Activated CD4-positive, alpha-beta T cell treated with anti-CD3 and anti-CD28 coated beads, Interleukin-2, amount 10 ng/mL, durations not matched to agents 7 days and 5 days (primary cell): ENCODE data around the gene AZGP1. TPM values are rescaled to one million over a fixed set of nuclear protein-coding genes. Genes with fewer than 3 reads are reported as not detected.
"Not testable (repeated sequence)": the region's sequence is repeated elsewhere in the genome, so short reads cannot be mapped to it uniquely, and the experiment has no call there.

Experiments
- CTCF ChIA-PET: fragments of 350-600 bp; sonication (Branson Sonifier 250); formaldehyde crosslinking; loops from one replicate; lab custom pipeline; 2021; ENCODE audit warnings: antibody characterized with exemption; lab: Charles Lee
- POLR2A ChIA-PET: fragments of 350-600 bp; sonication (Branson Sonifier 250); formaldehyde crosslinking; loops from one replicate; lab custom pipeline; 2021; ENCODE audit warnings: antibody characterized with exemption; lab: Charles Lee
- DNase-seq: peaks from one replicate; pipeline ENCODE4 v3.0.0-alpha.2; 2020
- H3K27ac Mint-ChIP-seq: one replicate; pipeline ENCODE4 v1.8.0; 2021; ENCODE audit warnings: mild to moderate bottlenecking, moderate library complexity, mixed read lengths
- H3K27me3 Mint-ChIP-seq: one replicate; pipeline ENCODE4 v1.8.0; 2021; ENCODE audit warnings: mixed read lengths
- H3K36me3 Mint-ChIP-seq: one replicate; pipeline ENCODE4 v1.8.0; 2021; ENCODE audit warnings: low read depth, mixed read lengths
- H3K4me1 Mint-ChIP-seq: one replicate; pipeline ENCODE4 v1.8.0; 2021; ENCODE audit warnings: mixed read lengths
- H3K4me3 Mint-ChIP-seq: one replicate; pipeline ENCODE4 v1.8.0; 2021; ENCODE audit warnings: mild to moderate bottlenecking, moderate library complexity, mixed read lengths
- H3K9me3 Mint-ChIP-seq: one replicate; pipeline ENCODE4 v1.8.0; 2021; ENCODE audit warnings: mixed read lengths
- total RNA-seq, 2 experiments: library from RNA; stranded (reverse); gene quantifications; one replicate each; pipeline ENCODE4 v1.2.3, GENCODE V29; 2021

AZGP1 gene
- total RNA-seq, 2 experiments from 2014 or later, result not detected

DNA sequence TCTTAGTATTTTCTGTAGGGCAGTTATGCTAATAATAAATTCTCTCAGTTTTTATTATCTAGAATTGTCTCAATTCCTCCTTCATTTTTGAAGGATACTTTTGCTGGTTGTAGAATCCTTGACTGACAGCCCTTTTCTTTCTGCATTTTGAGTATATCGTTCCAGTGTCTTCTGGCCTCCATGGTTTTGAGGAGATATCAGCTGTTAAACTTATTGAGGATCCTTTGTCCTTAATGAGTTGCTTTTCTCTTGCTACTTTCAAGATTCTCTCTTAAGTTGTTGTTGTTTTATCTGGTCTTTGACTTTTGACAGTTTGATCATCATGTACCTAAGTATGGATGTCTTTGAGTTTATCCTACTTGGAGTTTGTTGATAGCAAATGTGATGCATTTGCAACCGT is 37.5 kb downstream of the AZGP1 start:
- ChIA-PET CTCF (interaction anchor here (0.8 to 1.2 kb wide), 2 partner anchors 19 to 53 kb away, joined by 3 to 4 read pairs; partner anchors contain the start of gene TRIM4), POLR2A (no interaction called here)
- Mint-ChIP-seq H3K4me3 (no peak overlapping the region), H3K27me3 (peaks cover 26% of the 10 kb centered on the region), H3K27ac (no peak overlapping the region), H3K36me3 (peaks cover 6% of the 10 kb centered on the region), H3K9me3 (peaks cover 13% of the 10 kb centered on the region), H3K4me1 (peaks cover 13% of the 10 kb centered on the region)
- no peak for DNase-seq

DNA sequence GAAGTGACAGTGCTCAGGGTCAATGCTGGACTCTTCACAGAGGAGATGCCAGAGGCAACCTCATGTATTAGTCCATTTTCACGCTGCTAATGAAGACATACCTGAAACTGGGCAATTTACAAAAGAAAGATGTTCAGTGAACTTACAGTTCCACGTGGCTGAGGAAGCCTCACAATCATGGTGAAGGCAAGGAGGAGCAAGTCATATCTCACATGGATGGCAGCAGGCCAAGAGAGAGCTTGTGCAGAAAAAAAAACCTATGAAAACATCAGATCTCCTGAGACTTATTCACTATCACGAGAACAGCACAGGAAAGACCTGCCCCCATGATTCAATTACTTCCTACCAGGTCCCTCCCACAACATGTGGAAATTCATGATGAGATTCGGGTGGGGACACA is 40.8 kb downstream of the AZGP1 start:
- CTCF ChIA-PET, result not testable (repeated sequence)

DNA sequence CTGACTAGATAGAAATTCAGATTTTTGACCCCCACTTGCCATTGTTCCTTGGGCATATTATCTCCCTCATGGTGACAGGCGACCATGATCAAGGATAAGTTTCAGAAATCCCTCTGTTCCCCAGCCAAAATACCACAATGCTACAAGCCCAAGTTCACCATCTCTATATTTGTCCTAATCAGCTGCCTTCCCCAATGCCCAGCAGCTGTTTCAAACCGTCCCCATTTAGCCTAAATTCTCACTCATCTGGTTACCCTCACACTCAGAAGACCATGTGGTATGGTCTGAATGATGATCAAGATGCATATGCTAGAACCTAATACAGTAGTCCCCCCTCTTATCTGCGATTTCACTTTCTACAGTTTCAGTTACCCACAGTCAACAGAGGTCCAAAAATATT is 45.5 kb downstream of the AZGP1 start:
- Mint-ChIP-seq H3K4me1 (peaks cover 38% of the 10 kb centered on the region), H3K27me3 (peaks cover 20% of the 10 kb centered on the region), H3K9me3 (no peaks in the 10 kb centered on the region), H3K36me3 (no peaks in the 10 kb centered on the region), H3K4me3 (no peak overlapping the region), H3K27ac (peak overlapping the region; percentile 9)
- POLR2A ChIA-PET, result no interaction called here
- CTCF ChIA-PET, result interaction anchor here (0.7 to 1.5 kb wide), 4 partner anchors 14 to 62 kb away, joined by 3 to 6 read pairs (median 4); no protein-coding TSS in a partner anchor
- DNase-seq, result no peak

More for the DNA sequence above, 40.8 kb downstream of the AZGP1 start:
- H3K9me3 Mint-ChIP-seq, result peaks cover 13% of the 10 kb centered on the region
- H3K27ac Mint-ChIP-seq, DNase-seq, H3K36me3 Mint-ChIP-seq, H3K4me3 Mint-ChIP-seq, POLR2A ChIA-PET: not testable (repeated sequence)
- peaks cover 17% of the 10 kb centered on the region for H3K4me1 Mint-ChIP-seq
- H3K27me3 Mint-ChIP-seq, result peaks cover 15% of the 10 kb centered on the region

DNA sequence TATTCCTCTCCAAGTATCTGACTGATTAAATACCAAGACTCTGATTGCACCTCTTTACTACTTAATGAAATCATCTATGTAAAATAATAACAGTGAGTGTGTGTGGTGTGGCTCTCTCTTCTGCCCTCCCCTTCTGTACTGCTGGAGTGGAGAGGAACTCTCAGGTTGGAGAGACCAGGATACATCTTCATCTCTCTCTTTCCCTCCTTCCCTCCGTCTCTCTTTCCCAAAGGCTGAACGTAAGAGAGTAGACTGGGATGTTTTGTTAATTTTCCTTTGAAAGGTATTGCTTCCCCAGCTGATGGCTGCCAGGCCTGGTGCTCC is 46.1 kb downstream of the AZGP1 start:
- Mint-ChIP-seq H3K27me3 (peaks cover 22% of the 10 kb centered on the region), H3K36me3 (no peaks in the 10 kb centered on the region), H3K27ac (peak overlapping the region; percentile 73), H3K9me3 (no peaks in the 10 kb centered on the region), H3K4me3 (peak overlapping the region; percentile 62), H3K4me1 (peaks cover 31% of the 10 kb centered on the region)
- DNase-seq, result no peak
- POLR2A ChIA-PET, result no interaction called here
- CTCF ChIA-PET, result interaction anchor here (0.6 to 1.5 kb wide), 8 partner anchors 9 to 1774 kb away, joined by 3 to 6 read pairs (median 3); partner anchors contain the start of gene TRIM4

DNA sequence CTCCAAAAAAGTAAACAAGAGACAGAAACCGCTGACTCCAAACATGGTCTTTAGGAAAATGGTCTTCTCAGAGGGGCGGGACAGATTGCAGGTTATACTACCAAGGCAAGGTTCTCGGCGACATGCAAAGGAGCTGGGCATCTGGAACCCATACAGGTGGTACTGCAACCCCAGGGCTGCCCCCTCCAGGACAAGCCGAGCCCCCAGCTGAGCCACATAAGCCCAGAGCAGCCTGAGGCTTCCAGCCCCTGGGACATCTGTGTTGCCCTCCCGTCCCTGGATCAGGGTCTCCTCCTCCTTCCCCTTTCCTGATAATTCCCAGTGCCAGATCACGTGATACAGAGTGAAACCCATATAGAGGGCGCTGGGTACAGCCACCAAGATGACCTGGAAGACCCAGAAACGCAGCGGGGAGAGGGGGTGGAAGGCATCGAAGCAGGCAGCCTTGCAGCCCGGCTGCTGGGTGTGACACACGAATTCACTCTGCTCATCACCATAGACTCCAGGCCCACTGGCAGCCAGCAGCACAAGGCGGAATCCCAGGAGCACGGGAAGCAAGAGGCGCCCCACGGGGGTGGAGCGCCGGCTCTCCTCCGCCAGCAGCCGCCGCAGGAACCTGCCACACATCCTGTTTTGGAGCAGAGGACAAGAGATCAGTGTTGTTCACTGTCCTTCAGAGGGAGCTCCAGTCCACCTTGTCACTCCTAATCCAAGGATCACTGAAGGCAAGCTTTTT is 46.7 kb downstream of the AZGP1 start, which contains the start of gene GJC3:
GJC3 (minus strand) TSS at position 627 of the 736 bp plus-strand sequence; CDS start at position 627, 0 bp downstream.
- CTCF ChIA-PET, result interaction anchor here (0.6 to 1.5 kb wide), 8 partner anchors 9 to 1774 kb away, joined by 3 to 6 read pairs (median 3); partner anchors contain the start of gene TRIM4
- Mint-ChIP-seq H3K9me3 (no peaks in the 10 kb centered on the region), H3K4me3 (peak within 1 kb of the TSS; percentile 62), H3K27ac (peak within 1 kb of the TSS; percentile 73), H3K27me3 (peaks cover 23% of the 10 kb centered on the region), H3K4me1 (peaks cover 29% of the 10 kb centered on the region), H3K36me3 (no peaks in the 10 kb centered on the region)
- peak; percentile 60 for DNase-seq
- POLR2A ChIA-PET, result no interaction called here

DNA sequence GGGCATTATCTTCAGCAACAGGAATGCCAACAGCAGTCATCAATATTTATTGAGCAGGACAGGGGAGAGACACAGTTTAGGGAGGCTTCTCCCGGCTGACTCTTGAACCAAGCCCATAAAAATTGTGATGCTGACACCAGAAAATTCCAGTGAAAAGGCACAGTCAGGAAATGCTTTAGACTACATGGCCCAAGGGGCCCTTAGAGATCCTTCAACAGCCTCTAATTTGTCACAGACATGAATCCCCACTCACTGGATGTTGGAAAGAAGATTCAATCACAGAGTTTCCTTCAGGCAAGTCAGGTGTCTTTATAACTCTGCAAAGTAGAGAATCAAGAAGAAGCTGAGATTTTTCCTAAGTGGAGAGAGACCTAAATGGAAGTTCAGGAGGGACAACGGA is 47.6 kb downstream of the AZGP1 start:
- Mint-ChIP-seq H3K36me3 (no peaks in the 10 kb centered on the region), H3K4me3 (no peak overlapping the region)

DNA sequence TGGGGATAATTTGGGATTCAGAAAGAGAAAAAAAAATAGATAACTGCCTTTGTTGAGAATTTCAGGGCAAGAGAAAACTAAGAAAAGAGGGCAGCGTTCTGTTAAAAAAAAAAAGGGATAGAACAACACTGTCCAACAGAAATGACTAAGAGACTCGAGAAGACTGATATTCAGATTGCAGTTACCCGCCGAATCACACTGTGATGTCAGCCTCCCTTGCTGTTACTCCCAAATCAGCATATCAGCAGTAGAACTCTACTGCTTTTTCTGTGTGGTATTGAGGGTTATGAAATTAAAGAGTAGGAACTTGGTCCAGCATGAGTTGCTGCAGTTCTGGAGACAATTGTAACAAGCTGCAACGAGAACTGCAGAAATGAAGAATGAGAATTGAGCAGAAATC is 48.3 kb downstream of the AZGP1 start:
- DNase-seq, result no peak
- H3K36me3 Mint-ChIP-seq, result no peaks in the 10 kb centered on the region
- H3K4me3 Mint-ChIP-seq, result no peak overlapping the region
- H3K4me1 Mint-ChIP-seq, result peaks cover 29% of the 10 kb centered on the region
- H3K27me3 Mint-ChIP-seq, result peaks cover 23% of the 10 kb centered on the region
- ChIA-PET POLR2A (no interaction called here), CTCF (no interaction called here)
- H3K9me3 Mint-ChIP-seq, result no peaks in the 10 kb centered on the region
- H3K27ac Mint-ChIP-seq, result no peak overlapping the region

More for the DNA sequence above, 47.6 kb downstream of the AZGP1 start:
- POLR2A ChIA-PET, result no interaction called here
- CTCF ChIA-PET, result no interaction called here
- DNase-seq, result no peak
- Mint-ChIP-seq H3K27ac (peak overlapping the region; percentile 22), H3K27me3 (peaks cover 23% of the 10 kb centered on the region), H3K9me3 (no peaks in the 10 kb centered on the region), H3K4me1 (peaks cover 29% of the 10 kb centered on the region)

DNA sequence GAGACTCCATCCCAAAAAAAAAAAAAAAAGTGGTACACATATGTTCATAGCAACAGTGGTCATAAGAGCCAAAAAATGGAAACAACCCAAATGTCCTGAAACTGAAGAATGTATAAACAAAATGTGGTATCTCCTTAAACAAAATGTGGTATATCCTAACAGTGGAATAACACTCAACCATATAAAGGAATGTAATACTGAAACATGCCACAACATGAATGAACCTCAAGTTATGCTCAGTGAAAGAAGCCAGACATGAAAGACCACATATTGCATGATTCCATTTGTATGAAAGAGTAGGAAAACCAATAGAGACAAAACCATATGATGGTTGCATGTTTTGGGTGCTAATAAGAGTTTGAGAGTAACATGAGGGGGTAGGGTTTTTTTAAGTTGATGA is 49.5 kb downstream of the AZGP1 start:
- CTCF ChIA-PET, result no interaction called here
- Mint-ChIP-seq H3K4me3 (no peak overlapping the region), H3K36me3 (peaks cover 5% of the 10 kb centered on the region), H3K27me3 (peaks cover 23% of the 10 kb centered on the region), H3K9me3 (no peaks in the 10 kb centered on the region), H3K27ac (no peak overlapping the region), H3K4me1 (peaks cover 29% of the 10 kb centered on the region)
- POLR2A ChIA-PET, result no interaction called here
- no peak for DNase-seq

DNA sequence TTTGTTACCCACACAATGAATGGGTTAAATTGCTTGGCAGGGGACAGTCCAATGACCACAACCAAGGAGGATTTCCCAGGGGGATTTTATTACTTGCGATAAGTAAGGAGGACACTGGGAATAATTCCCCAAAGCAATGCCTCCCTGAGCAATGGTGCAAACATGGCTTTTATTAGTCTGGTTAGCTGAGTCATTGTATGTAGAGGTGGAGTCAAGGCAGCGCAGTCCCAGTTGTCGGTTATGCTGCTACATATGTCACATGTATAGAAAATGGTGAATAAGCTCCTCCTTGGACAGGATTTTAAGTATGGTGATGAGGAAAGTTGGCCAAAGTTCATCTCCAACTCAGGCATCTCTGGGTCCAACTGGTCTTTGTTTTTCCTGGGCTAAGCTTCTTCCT is 52.6 kb downstream of the AZGP1 start:
- no peak for DNase-seq
- H3K9me3 Mint-ChIP-seq, result no peaks in the 10 kb centered on the region
- ChIA-PET POLR2A (interaction anchor here (0.6 kb wide), 1 partner anchor 140 kb away, joined by 5 read pairs; no protein-coding TSS in a partner anchor), CTCF (interaction anchor here (0.6 kb wide), 3 partner anchors 170 to 1522 kb away, joined by 3 read pairs; partner anchors contain the start of gene BAIAP2L1)
- peaks cover 26% of the 10 kb centered on the region for H3K4me1 Mint-ChIP-seq
- no peak overlapping the region for H3K4me3 Mint-ChIP-seq
- H3K36me3 Mint-ChIP-seq, result peaks cover 17% of the 10 kb centered on the region
- H3K27me3 Mint-ChIP-seq, result peaks cover 23% of the 10 kb centered on the region
- no peak overlapping the region for H3K27ac Mint-ChIP-seq

DNA sequence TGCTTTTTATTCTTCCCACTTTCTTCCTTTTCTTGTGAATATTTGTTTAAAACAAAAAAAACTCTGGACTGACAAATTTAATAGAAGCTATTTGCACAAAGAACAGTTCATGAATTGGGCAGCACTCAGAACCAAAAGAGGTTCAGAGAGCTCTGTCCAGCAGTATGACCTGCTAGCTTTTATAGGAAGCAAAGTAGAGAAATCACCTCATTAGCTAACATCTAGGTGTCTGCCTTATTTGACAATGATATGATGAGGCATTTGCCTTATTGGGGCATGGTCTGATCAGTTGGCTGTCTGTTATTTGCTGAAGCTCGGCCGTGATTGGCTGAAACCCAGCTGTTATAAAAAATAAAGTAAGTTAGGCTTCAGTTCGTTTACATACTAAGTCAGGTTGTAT is 55.7 kb downstream of the AZGP1 start:
- Mint-ChIP-seq H3K36me3 (peaks cover 37% of the 10 kb centered on the region), H3K4me1 (peaks cover 43% of the 10 kb centered on the region), H3K27ac (peak overlapping the region; percentile 95), H3K9me3 (no peaks in the 10 kb centered on the region), H3K4me3 (peak overlapping the region; percentile 89), H3K27me3 (peaks cover 3% of the 10 kb centered on the region)
- ChIA-PET POLR2A (interaction anchor here (0.6 kb wide), 2 partner anchors 24 to 143 kb away, joined by 3 to 6 read pairs; no protein-coding TSS in a partner anchor), CTCF (interaction anchor here (0.8 to 1.5 kb wide), 6 partner anchors 9 to 212 kb away, joined by 3 to 4 read pairs (median 3); partner anchors contain the start of gene GJC3)
- no peak for DNase-seq

DNA sequence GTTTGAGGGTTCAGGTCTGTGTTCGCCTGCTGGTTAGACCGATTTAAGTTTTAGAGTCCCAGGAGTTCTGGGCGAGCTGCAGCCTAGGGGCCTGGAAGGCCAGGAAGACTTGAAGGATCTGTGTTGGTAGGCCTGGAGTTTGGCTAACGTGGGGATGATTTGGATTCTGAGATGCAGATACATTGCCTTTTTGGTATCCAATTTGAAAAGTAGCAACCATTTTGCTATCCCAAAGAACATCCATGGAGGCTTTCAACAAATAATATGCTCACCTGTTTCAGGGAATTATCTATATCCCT is 56.1 kb downstream of the AZGP1 start:
- POLR2A ChIA-PET, result interaction anchor here (0.6 kb wide), 2 partner anchors 24 to 144 kb away, joined by 3 to 6 read pairs; no protein-coding TSS in a partner anchor
- Mint-ChIP-seq H3K27me3 (peaks cover 2% of the 10 kb centered on the region), H3K27ac (peak overlapping the region; percentile 95), H3K36me3 (peaks cover 37% of the 10 kb centered on the region), H3K4me1 (peaks cover 45% of the 10 kb centered on the region), H3K4me3 (peak overlapping the region; percentile 89), H3K9me3 (no peaks in the 10 kb centered on the region)
- CTCF ChIA-PET, result interaction anchor here (0.6 to 1.8 kb wide), 10 partner anchors 10 to 213 kb away, joined by 3 to 8 read pairs (median 3); partner anchors contain the start of gene GJC3
- no peak for DNase-seq

DNA sequence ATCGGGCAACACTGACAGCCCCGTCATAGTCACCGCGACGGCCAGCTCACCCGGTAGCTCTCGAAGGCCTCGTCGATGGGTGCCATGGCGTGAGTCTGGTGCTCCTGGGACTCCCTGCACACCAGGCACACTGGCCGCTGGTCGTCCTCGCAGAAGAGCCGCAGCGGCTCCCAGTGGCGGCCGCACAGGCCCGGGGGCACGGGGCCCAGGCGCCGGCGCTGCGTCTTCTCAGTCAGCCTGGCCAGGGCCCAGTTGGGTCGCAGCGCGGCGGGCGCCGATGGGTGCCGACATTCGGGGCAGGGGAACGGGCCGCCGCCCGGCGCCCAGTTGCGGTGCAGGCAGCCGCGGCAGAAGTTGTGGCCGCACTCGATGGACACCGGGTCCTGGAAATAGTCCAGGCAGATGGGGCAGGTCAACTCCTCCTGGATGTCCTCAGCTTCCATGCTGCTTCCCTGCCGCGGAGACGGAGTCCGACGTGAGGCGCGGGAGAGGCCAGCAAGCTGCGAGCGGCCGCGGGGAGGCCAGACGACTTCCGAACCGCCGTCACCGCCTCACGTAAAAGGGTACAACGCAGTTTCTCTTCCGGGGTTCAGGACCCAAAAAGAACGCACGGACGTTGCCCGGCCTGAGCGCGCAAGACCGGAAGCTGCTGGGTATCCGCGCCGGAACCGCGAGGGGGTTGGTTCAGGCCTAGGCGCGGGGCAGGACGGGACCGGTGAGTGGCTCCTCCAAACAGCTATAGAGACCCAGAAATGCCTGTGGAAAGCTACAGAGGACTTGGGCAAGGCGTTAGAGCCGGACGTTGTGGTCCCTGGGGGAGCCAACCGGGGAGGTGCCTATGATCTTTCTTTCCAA is 56.6 kb downstream of the AZGP1 start, which contains the start of gene TRIM4:
TRIM4 (minus strand) TSS at position 572 of the 855 bp plus-strand sequence; CDS start at position 443, 129 bp downstream.
- no peaks in the 10 kb centered on the region for H3K27me3 Mint-ChIP-seq
- H3K9me3 Mint-ChIP-seq, result no peaks in the 10 kb centered on the region
- H3K36me3 Mint-ChIP-seq, result peaks cover 37% of the 10 kb centered on the region
- peak; percentile 93 for DNase-seq
- H3K27ac Mint-ChIP-seq, result peak within 1 kb of the TSS; percentile 95
- peaks cover 49% of the 10 kb centered on the region for H3K4me1 Mint-ChIP-seq
- POLR2A ChIA-PET, result interaction anchor here (0.6 kb wide), 1 partner anchor 25 kb away, joined by 3 read pairs; no protein-coding TSS in a partner anchor
- H3K4me3 Mint-ChIP-seq, result peak within 1 kb of the TSS; percentile 89
- CTCF ChIA-PET, result interaction anchor here (0.6 to 1.8 kb wide), 11 partner anchors 10 to 837 kb away, joined by 3 to 8 read pairs (median 3); partner anchors contain the start of gene GJC3
